HFFc6 (cell line): ENCODE data around the gene TNFRSF9. TPM values are rescaled to one million over a fixed set of nuclear protein-coding genes. Genes with fewer than 3 reads are reported as not detected.
"Not testable (repeated sequence)": the region's sequence is repeated elsewhere in the genome, so short reads cannot be mapped to it uniquely, and the experiment has no call there.

ENCODE experiments used
- DNase-seq: peaks from one replicate; pipeline ENCODE4 v3.0.0-alpha.2; 2018
- H3K27ac Mint-ChIP-seq: 2 replicates; pipeline ENCODE4 v1.8.0; 2020; ENCODE audit warnings: mild to moderate bottlenecking, mixed read lengths
- H3K27me3 Mint-ChIP-seq: 2 replicates; pipeline ENCODE4 v1.8.0; 2021; ENCODE audit warnings: mild to moderate bottlenecking, moderate library complexity, mixed read lengths; ENCODE audit not compliant: insufficient read depth
- H3K36me3 Mint-ChIP-seq: 2 replicates; pipeline ENCODE4 v1.8.0; 2021; ENCODE audit warnings: low read depth, mixed read lengths
- H3K4me1 Mint-ChIP-seq: 2 replicates; pipeline ENCODE4 v1.8.0; 2020; ENCODE audit warnings: low read depth, mixed read lengths
- H3K4me3 Mint-ChIP-seq: 2 replicates; pipeline ENCODE4 v1.8.0; 2020; ENCODE audit warnings: mild to moderate bottlenecking, moderate library complexity, mixed read lengths
- H3K9me3 Mint-ChIP-seq: 2 replicates; pipeline ENCODE4 v1.8.0; 2020; ENCODE audit warnings: mild to moderate bottlenecking, mixed read lengths
- total RNA-seq, 6 experiments: library from RNA; stranded (reverse); fragmentation: NEBNext Ultra II Directional; extraction: Animal tissue kit (Norgen Biotek cat#: 25700); gene quantifications; 2 replicates in 1 of 6; 3 replicates in 5 of 6; pipeline ENCODE4 v1.2.3, GENCODE V29; 2021
- TF ChIP-seq, protein P1 (sequence below): fragments of 200-600 bp; sonication (generic); IDR thresholded peaks from 2 replicates; pipeline ENCODE4 v1.5.0; 2021; ENCODE audit warnings: antibody characterized with exemption, mild to moderate bottlenecking

Gene TNFRSF9
- total RNA-seq, 6 experiments from 2014 or later = not detected

DNA sequence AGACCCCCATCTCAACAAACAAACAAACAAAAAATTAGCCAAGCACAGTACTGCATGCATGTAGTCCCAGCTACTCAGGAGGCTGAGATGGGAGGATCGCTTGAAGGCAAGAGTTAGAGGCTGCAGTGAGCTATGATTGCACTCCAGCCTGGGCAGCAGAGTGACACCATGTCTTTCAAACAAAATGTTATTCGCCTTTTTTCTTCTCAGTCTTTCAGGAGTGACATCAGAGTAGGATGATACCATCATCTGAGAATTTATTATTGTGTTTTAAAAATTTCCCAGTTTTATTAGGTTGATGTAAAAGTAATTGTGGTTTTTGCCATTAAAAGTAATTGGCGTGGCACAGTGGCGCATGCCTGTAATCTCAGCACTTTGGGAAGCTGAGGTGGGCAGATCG lies 31.6 kb upstream of the TNFRSF9 start:
- no peak for DNase-seq
- peaks cover 6% of the 10 kb centered on the region for H3K4me1 Mint-ChIP-seq
- H3K27ac Mint-ChIP-seq = no peak overlapping the region
- no peaks in the 10 kb centered on the region for H3K27me3 Mint-ChIP-seq
- H3K4me3 Mint-ChIP-seq = no peak overlapping the region
- no peaks in the 10 kb centered on the region for H3K9me3 Mint-ChIP-seq
- TF ChIP-seq, protein P1, sequence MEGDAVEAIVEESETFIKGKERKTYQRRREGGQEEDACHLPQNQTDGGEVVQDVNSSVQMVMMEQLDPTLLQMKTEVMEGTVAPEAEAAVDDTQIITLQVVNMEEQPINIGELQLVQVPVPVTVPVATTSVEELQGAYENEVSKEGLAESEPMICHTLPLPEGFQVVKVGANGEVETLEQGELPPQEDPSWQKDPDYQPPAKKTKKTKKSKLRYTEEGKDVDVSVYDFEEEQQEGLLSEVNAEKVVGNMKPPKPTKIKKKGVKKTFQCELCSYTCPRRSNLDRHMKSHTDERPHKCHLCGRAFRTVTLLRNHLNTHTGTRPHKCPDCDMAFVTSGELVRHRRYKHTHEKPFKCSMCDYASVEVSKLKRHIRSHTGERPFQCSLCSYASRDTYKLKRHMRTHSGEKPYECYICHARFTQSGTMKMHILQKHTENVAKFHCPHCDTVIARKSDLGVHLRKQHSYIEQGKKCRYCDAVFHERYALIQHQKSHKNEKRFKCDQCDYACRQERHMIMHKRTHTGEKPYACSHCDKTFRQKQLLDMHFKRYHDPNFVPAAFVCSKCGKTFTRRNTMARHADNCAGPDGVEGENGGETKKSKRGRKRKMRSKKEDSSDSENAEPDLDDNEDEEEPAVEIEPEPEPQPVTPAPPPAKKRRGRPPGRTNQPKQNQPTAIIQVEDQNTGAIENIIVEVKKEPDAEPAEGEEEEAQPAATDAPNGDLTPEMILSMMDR = no peak
- peaks cover 33% of the 10 kb centered on the region for H3K36me3 Mint-ChIP-seq

DNA sequence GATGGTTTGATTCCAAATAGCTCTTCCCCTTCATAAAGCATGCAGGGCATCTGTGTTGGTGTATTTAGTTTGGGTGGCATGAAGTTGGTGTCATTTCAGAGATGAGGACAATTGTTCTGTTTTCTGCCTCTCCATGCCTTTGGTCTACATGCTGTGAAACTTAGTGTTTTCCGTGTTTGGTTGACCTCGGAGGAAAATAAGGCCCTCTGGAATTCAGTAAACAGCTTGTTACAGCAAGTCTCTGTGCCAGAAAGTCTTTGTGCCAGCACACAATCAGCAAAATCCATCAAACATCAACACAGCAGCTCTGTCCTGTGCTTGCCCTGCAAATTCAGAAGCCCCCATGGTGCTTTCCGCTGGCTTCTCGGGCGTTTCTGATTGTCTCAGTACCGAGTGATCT lies 30.4 kb upstream of the TNFRSF9 start:
- H3K4me1 Mint-ChIP-seq = peaks cover 6% of the 10 kb centered on the region
- no peaks in the 10 kb centered on the region for H3K27me3 Mint-ChIP-seq
- no peak for DNase-seq
- TF ChIP-seq, protein P1 = no peak
- no peak overlapping the region for H3K4me3 Mint-ChIP-seq
- H3K27ac Mint-ChIP-seq = no peak overlapping the region
- H3K9me3 Mint-ChIP-seq = no peaks in the 10 kb centered on the region
- H3K36me3 Mint-ChIP-seq = peaks cover 37% of the 10 kb centered on the region

DNA sequence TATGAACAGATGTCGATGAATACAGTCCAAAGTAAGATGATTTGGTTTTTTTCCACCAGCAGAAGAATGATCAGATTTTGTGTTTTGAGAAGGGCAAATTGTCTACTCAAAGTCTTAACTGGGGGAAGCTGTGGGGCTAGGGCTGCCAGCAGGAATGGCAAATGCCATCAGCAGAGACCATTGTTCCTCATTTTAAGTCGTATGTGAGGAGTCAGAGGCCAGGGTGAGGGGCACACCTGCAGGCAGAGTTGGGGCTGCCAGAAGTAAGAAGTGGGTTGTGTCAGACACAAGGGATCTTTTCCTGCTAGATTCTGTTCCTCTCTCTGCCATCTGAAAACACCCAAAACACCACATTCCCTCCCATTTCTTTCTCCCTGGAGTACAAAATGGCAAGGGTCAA lies 29.6 kb upstream of the TNFRSF9 start:
- TF ChIP-seq, protein P1 = no peak

DNA sequence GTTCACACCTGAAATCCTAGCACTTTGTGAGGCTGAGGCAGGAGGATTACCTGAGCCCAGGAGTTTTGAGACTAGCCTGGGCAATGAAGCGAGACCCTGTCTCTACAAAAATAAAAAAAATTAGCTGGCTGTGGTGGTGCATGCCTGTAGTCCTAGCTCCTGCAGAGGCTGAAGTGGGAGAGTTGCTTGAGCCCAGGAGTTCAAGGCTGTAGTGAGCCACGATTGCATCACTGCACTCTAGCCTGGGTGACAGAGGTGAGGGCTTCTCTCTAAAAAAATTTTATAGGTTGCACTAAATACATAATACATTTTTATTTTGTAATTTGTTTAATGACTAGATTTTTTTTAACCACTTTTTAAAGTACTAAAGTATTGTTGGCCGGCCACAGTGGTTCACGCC lies 27.0 kb upstream of the TNFRSF9 start:
- Mint-ChIP-seq H3K36me3 (peaks cover 48% of the 10 kb centered on the region), H3K27ac (no peak overlapping the region)
- DNase-seq = no peak

More for the DNA sequence above, 29.6 kb upstream of the TNFRSF9 start:
- Mint-ChIP-seq H3K27me3 (no peaks in the 10 kb centered on the region), H3K36me3 (peaks cover 34% of the 10 kb centered on the region), H3K4me3 (no peak overlapping the region), H3K9me3 (no peaks in the 10 kb centered on the region), H3K4me1 (peaks cover 2% of the 10 kb centered on the region), H3K27ac (no peak overlapping the region)
- no peak for DNase-seq

DNA sequence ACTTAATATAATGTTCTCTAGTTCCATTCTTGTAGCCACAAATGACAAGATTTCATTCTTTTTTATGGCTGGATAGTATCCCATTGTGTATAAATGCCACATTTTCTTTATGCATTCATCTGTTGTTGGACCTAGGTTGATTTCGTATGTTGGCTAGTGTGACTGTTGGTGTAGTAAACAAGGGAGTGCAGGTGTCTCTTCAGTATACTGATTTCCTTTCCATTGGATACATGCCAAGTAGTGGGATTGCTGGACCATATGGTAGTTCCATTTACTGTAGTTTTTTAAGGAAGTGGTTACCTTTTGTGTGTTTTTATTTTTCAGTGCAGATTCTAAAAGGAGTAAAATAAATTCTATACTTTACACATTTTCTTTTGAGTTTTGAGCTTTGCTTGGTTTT lies 26.6 kb upstream of the TNFRSF9 start:
- no peak for DNase-seq
- Mint-ChIP-seq H3K4me1 (peaks cover 9% of the 10 kb centered on the region; the same call in 1 of the 2 replicates), H3K4me3 (no peak overlapping the region), H3K27me3 (no peaks in the 10 kb centered on the region; the same call in 1 of the 2 replicates), H3K9me3 (no peaks in the 10 kb centered on the region), H3K27ac (no peak overlapping the region), H3K36me3 (peaks cover 50% of the 10 kb centered on the region)
- TF ChIP-seq, protein P1 = no peak

More for the DNA sequence above, 27.0 kb upstream of the TNFRSF9 start:
- TF ChIP-seq, protein P1 = no peak
- Mint-ChIP-seq H3K4me3 (no peak overlapping the region), H3K9me3 (no peaks in the 10 kb centered on the region), H3K4me1 (peaks cover 5% of the 10 kb centered on the region; the same call in 1 of the 2 replicates), H3K27me3 (no peaks in the 10 kb centered on the region; the same call in 1 of the 2 replicates)

DNA sequence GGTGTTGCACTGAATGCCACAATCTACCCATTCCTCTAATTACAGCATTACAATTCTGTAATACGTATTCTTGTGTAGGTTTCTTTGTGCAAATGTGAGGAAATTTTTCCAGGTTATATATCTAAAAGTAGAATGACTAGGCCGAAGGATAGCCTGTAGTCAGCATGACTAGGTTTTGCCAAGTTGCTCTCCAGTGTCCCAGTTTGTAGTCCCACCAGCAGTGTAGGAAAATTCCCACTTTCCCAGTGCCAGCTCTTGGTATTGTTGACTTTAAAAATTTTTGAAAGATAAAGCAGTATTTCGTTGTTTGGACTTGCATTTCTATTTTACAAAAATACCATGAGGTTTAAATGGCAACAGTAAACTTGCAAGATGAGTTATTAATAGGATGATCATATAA lies 23.8 kb upstream of the TNFRSF9 start:
- Mint-ChIP-seq H3K9me3 (no peaks in the 10 kb centered on the region), H3K4me1 (peaks cover 19% of the 10 kb centered on the region), H3K27me3 (no peaks in the 10 kb centered on the region; the same call in 1 of the 2 replicates), H3K4me3 (no peak overlapping the region), H3K36me3 (peaks cover 32% of the 10 kb centered on the region), H3K27ac (no peak overlapping the region; the same call in 1 of the 2 replicates)
- TF ChIP-seq, protein P1 = no peak
- DNase-seq = no peak

DNA sequence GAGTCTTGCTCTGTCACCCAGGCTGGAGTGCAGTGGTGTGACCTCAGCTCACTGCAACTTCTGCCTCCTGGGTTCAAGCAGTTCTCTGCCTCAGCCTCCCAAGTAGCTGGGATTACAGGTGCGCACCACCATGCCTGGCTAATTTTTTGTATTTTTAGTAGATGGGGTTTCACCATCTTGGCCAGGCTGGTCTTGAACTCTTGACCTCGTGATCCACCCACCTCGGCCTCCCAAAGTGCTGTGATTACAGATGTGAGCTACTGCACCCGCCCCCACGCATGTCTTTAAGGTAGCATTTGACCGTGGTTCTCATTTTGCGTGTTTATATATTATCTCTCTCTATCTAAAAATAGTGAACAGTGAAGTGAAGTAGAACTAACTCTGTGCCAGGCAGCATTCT lies 23.2 kb upstream of the TNFRSF9 start:
- peaks cover 19% of the 10 kb centered on the region for H3K4me1 Mint-ChIP-seq
- not testable (repeated sequence) for H3K27me3 Mint-ChIP-seq

DNA sequence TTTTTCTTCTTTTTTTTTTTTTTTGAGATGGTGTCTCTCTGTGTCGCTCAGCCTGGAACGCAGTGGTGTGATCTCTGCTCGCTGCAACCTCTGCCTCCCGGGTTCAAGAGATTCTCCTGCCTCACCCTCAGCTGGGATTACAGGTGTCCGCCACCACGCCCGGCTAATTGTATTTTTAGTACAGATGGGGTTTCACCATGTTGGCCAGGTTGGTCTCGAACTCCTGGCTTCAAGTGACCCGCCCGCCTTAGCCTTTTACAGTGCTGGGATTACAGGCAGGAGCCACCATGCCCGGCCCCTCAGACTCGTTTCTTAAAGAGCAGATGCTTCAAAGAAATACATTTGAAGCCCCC lies 22.7 kb upstream of the TNFRSF9 start:
- Mint-ChIP-seq H3K36me3 (peaks cover 25% of the 10 kb centered on the region), H3K4me1 (peaks cover 19% of the 10 kb centered on the region)
- not testable (repeated sequence) for H3K9me3 Mint-ChIP-seq, DNase-seq, H3K4me3 Mint-ChIP-seq, H3K27ac Mint-ChIP-seq, H3K27me3 Mint-ChIP-seq

More for the DNA sequence above, 23.2 kb upstream of the TNFRSF9 start:
- not testable (repeated sequence) for H3K27ac Mint-ChIP-seq, H3K4me3 Mint-ChIP-seq, H3K9me3 Mint-ChIP-seq, DNase-seq
- H3K36me3 Mint-ChIP-seq = peaks cover 26% of the 10 kb centered on the region
